ENCODE data around the gene ELF4.

GRCh38 chrX:130120321-130120731 lies 10.0 kb upstream of the ELF4 start:
- TF ChIP-seq CTCF (conservative IDR thresholded peaks at IDR 0.05 in 1 of 2, IDR thresholded peaks at IDR 0.05 in 1 of 2; ENCODE audit: low read depth in 1 of 2, low read length in 2 of 2) (no peak), EZH2 (IDR thresholded peaks at IDR 0.05; ENCODE audit: low read length, missing control alignments) (no peak)
